ENCODE measurements around the gene PVALEF.
"Not testable (repeated sequence)": the region's sequence is repeated elsewhere in the genome, so short reads cannot be mapped to it uniquely, and the experiment has no call there.

PVALEF gene

GRCh38 chr17:81147701-81148100 lies 17.6 kb upstream of the PVALEF start:
- no peak for DNase-seq

- no peak for DNase-seq
Observed at GRCh38 chr17:81148571-81148970, 16.7 kb upstream of the PVALEF start.

GRCh38 chr17:81148986-81149533 lies 16.2 kb upstream of the PVALEF start:
- peak; percentile 90 for DNase-seq

GRCh38 chr17:81150377-81151077 lies 14.8 kb upstream of the PVALEF start:
- peak; percentile 71 to 80 for DNase-seq

- no peak for DNase-seq
Observed at GRCh38 chr17:81151278-81151677, 14.0 kb upstream of the PVALEF start.

GRCh38 chr17:81152288-81152828 lies 12.9 kb upstream of the PVALEF start:
- DNase-seq: peak in 1 of 2 donors; percentile 18

- peak; percentile 94 to 96 for DNase-seq
Observed at GRCh38 chr17:81153340-81153803, 11.9 kb upstream of the PVALEF start.

GRCh38 chr17:81154016-81154415 lies 11.3 kb upstream of the PVALEF start:
- DNase-seq: not testable (repeated sequence)

GRCh38 chr17:81154961-81155360 lies 10.3 kb upstream of the PVALEF start:
- DNase-seq: peak; percentile 62 to 68

GRCh38 chr17:81156866-81157805 lies 8.2 kb upstream of the PVALEF start:
- DNase-seq: no peak

- DNase-seq: no peak
Observed at GRCh38 chr17:81157848-81158687, 7.2 kb upstream of the PVALEF start.

GRCh38 chr17:81158688-81159590 lies 6.4 kb upstream of the PVALEF start:
- no peak for DNase-seq

- no peak for DNase-seq
Observed at GRCh38 chr17:81159611-81160265, 5.6 kb upstream of the PVALEF start.

GRCh38 chr17:81160306-81160705 lies 5.0 kb upstream of the PVALEF start:
- peak; percentile 38 to 64 for DNase-seq

- no peak for DNase-seq
Observed at GRCh38 chr17:81160747-81161453, 4.4 kb upstream of the PVALEF start.

- DNase-seq: no peak
Observed at GRCh38 chr17:81161536-81161935, 3.8 kb upstream of the PVALEF start.

GRCh38 chr17:81161972-81162371 lies 3.3 kb upstream of the PVALEF start:
- DNase-seq: no peak

GRCh38 chr17:81162491-81162890 lies 2.8 kb upstream of the PVALEF start:
- no peak for DNase-seq

- no peak for DNase-seq
Observed at GRCh38 chr17:81163051-81163695, 2.1 kb upstream of the PVALEF start.

All from inflammatory macrophage treated with lipopolysaccharide for 1 hour (primary cell).